ENCODE results near the gene AZU1. TPM values are rescaled to one million over a fixed set of nuclear protein-coding genes. Genes with fewer than 3 reads are reported as not detected.

The AZU1 gene
- total RNA-seq, 4 donors from 2014 or later = 0.37 to 0.76 TPM; not detected in 2

DNA sequence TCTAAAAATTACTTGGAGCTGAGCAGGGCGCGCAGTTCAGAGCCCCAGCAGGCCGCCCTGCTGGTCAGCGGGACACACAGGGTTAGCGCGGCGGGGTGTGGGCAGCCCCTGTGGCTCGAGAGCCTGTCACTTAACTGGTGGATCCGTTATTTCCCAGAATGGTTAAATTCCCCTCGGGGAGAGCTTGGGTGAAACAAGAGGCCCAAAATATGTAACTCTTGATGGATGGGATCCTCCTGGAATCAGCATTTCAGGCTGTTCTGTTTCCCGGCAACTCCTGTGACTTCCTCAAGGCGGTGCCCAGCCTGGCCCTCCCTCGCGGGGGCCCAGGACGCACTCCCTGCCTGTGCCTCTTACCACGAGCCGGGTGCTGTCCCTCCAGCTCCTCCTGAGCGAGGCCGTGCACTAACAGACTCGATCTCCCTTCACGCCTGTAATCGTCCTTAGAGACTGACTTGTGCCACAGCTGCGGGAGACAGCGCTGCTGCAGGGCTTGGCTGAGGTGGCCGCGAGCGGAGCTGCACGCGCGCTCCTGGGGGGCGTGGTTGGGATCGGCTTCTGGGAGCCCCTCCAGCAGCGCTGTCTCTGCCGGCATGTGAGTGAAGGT is 20.7 kb upstream of the AZU1 start:
- no peak for DNase-seq (ENCODE audit: low spot score in 2 of 2)
- no peak overlapping the region for H3K4me3 ChIP-seq (ENCODE audit: low read depth, poor library complexity, severe bottlenecking)
- 70 to 72% methylated on average over 34 of the region's 34 CpGs for WGBS, 2 donors
- intact Hi-C loops (cut with DNase I; ENCODE audit: low total_unique reads) = no loop called here
- TF ChIP-seq, protein P1, sequence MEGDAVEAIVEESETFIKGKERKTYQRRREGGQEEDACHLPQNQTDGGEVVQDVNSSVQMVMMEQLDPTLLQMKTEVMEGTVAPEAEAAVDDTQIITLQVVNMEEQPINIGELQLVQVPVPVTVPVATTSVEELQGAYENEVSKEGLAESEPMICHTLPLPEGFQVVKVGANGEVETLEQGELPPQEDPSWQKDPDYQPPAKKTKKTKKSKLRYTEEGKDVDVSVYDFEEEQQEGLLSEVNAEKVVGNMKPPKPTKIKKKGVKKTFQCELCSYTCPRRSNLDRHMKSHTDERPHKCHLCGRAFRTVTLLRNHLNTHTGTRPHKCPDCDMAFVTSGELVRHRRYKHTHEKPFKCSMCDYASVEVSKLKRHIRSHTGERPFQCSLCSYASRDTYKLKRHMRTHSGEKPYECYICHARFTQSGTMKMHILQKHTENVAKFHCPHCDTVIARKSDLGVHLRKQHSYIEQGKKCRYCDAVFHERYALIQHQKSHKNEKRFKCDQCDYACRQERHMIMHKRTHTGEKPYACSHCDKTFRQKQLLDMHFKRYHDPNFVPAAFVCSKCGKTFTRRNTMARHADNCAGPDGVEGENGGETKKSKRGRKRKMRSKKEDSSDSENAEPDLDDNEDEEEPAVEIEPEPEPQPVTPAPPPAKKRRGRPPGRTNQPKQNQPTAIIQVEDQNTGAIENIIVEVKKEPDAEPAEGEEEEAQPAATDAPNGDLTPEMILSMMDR (IDR thresholded peaks at IDR 0.05) = no peak
- TF ChIP-seq POLR2A (IDR thresholded peaks at IDR 0.05) = no peak

DNA sequence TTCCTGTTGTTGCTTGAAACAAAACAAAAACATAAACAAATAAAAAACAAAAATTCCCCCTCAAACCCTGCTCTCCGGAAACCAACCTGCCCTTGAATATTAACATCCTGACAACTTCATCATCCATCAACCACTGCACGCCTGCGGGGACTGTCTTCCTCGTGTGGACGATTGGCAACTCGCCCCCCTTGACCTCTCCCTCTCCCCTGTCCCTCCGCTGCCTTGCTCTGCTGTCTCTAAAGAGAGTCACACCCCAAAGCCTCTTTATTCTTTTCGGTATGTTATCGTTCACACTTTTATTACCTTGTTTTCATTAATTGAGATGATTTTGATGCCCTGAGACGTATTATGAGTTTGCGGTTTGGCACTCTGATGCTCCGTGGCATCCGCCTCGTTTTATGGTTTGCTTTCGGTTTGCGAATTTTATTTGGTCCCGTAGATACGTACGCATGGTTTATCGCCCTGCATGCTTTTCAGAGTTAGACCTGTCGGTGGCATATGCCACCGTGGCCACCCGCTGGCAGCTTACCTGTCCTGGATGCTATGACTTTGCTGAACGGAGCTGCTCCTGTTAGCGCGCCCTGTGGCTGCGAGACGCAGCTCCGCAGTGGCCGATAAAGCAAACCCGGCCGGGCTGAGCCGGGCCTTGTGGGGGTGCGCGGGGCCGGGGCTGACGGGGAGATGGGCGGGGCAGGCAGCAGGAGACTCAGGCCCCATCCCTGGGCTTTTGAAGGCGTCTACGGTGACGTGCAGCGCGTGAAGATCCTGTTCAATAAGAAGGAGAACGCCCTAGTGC is 19.8 kb upstream of the AZU1 start:
- 85 to 92% methylated on average over 38 to 44 of the region's 44 CpGs for WGBS, 2 donors
- TF ChIP-seq, protein P1 (IDR thresholded peaks at IDR 0.05) = no peak
- no peak for TF ChIP-seq POLR2A (IDR thresholded peaks at IDR 0.05)
- intact Hi-C loops (cut with DNase I; ENCODE audit: low total_unique reads) = no loop called here

DNA sequence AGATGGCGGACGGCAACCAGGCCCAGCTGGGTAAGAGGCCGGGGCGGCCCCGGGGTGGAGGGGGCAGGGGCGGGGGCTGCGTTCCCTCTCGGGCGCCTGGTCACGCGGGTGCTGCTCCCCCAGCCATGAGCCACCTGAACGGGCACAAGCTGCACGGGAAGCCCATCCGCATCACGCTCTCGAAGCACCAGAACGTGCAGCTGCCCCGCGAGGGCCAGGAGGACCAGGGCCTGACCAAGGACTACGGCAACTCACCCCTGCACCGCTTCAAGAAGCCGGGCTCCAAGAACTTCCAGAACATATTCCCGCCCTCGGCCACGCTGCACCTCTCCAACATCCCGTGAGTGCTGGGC is 19.2 kb upstream of the AZU1 start:
- WGBS, 2 donors = 94% methylated on average over 23 to 26 of the region's 26 CpGs
- intact Hi-C loops (cut with DNase I; ENCODE audit: low total_unique reads) = no loop called here
- no peak for DNase-seq (ENCODE audit: low spot score in 2 of 2)
- H3K4me3 ChIP-seq (ENCODE audit: low read depth, poor library complexity, severe bottlenecking) = no peak overlapping the region
- TF ChIP-seq, protein P1 (IDR thresholded peaks at IDR 0.05) = no peak
- no peak for TF ChIP-seq POLR2A (IDR thresholded peaks at IDR 0.05)

More for the DNA sequence above, 19.8 kb upstream of the AZU1 start:
- no peak for DNase-seq (ENCODE audit: low spot score in 2 of 2)
- H3K4me3 ChIP-seq (ENCODE audit: low read depth, poor library complexity, severe bottlenecking) = no peak overlapping the region

DNA sequence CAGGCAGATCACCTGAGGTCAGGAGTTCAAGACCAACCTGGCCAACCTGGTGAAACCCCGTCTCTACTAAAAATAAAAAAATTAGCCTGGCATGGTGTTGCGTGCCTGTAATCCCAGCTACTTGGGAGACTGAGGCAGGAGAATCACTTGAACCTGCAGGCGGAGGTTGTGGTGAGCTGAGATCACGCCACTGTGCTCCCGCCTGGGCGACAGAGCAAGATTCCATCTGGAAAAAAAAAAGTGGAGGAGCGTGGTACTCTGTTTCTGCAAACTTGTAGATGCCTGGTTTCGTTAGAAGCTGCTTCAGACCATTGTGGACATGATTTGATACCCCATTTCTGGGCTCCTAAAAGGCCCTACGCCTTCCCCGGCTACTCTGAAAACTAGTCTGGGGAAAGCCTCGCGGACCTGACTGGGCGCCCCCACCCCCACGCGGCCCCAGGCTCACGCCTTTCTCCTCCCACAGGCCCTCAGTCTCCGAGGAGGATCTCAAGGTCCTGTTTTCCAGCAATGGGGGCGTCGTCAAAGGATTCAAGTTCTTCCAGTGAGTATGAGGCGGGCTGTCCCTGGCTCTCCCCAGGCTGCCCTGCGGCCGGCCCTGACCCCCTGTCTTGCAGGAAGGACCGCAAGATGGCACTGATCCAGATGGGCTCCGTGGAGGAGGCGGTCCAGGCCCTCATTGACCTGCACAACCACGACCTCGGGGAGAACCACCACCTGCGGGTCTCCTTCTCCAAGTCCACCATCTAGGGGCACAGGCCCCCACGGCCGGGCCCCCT is 17.4 kb upstream of the AZU1 start:
- no peak for DNase-seq (ENCODE audit: low spot score in 2 of 2)

DNA sequence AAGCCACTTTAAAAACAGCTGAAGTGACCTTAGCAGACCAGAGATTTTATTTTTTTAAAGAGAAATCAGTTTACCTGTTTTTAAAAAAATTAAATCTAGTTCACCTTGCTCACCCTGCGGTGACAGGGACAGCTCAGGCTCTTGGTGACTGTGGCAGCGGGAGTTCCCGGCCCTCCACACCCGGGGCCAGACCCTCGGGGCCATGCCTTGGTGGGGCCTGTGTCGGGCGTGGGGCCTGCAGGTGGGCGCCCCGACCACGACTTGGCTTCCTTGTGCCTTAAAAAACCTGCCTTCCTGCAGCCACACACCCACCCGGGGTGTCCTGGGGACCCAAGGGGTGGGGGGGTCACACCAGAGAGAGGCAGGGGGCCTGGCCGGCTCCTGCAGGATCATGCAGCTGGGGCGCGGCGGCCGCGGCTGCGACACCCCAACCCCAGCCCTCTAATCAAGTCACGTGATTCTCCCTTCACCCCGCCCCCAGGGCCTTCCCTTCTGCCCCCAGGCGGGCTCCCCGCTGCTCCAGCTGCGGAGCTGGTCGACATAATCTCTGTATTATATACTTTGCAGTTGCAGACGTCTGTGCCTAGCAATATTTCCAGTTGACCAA is 16.7 kb upstream of the AZU1 start:
- intact Hi-C loops (cut with DNase I; ENCODE audit: low total_unique reads) = no loop called here
- TF ChIP-seq POLR2A (IDR thresholded peaks at IDR 0.05) = no peak
- TF ChIP-seq, protein P1 (IDR thresholded peaks at IDR 0.05) = no peak
- WGBS, 2 donors = 80 to 81% methylated on average over 24 of the region's 25 CpGs
- no peak overlapping the region for H3K4me3 ChIP-seq (ENCODE audit: low read depth, poor library complexity, severe bottlenecking)
- DNase-seq (ENCODE audit: low spot score in 2 of 2) = no peak

More for the DNA sequence above, 17.4 kb upstream of the AZU1 start:
- no peak overlapping the region for H3K4me3 ChIP-seq (ENCODE audit: low read depth, poor library complexity, severe bottlenecking)
- intact Hi-C loops (cut with DNase I; ENCODE audit: low total_unique reads) = no loop called here
- TF ChIP-seq, protein P1 (IDR thresholded peaks at IDR 0.05) = no peak
- no peak for TF ChIP-seq POLR2A (IDR thresholded peaks at IDR 0.05)
- WGBS, 2 donors = 81 to 87% methylated on average over 28 of the region's 30 CpGs

Data from lower leg skin (tissue), 4 donors.